Adrenal gland (tissue), 12 donors: Measurements from ENCODE around the gene FERMT3. TPM values are rescaled to one million over a fixed set of nuclear protein-coding genes. Genes with fewer than 3 reads are reported as not detected.

Experiments
- DNase-seq, 7 donors: peaks; one replicate each; pipeline ENCODE4 v3.0.0-alpha.2; 2019 to 2020
- H3K27ac ChIP-seq, 5 donors: fragments of 200-600 bp; sonication (generic) in 4 of 5; 1 replicate in 3 of 5; 2 replicates in 2 of 5; pipeline versions ENCODE4 v1.5.1 to v1.8.0; 2016 to 2020; ENCODE audit warnings: mild to moderate bottlenecking in 1 of 5
- H3K27me3 ChIP-seq: fragments of 200-600 bp; 2 replicates; pipeline ENCODE4 v1.8.0; 2021
- H3K36me3 ChIP-seq, 2 donors: fragments of 200-600 bp; replicated peaks in 1 of 2; 1 replicate in 1 of 2; 2 replicates in 1 of 2; pipeline versions ENCODE4 v1.5.1 to v1.8.0; 2018 to 2022
- H3K4me1 ChIP-seq, 2 donors: fragments of 200-600 bp; replicated peaks in 1 of 2; 1 replicate in 1 of 2; 2 replicates in 1 of 2; pipeline versions ENCODE4 v1.5.1 to v1.8.0; 2018 to 2021
- H3K4me3 ChIP-seq, 4 donors: fragments of 200-600 bp; sonication (generic) in 3 of 4; one replicate each; pipeline ENCODE4 v1.5.1; 2016 to 2018
- H3K9me3 ChIP-seq, 3 donors: fragments of 200-600 bp; sonication (generic) in 1 of 3; replicated peaks in 1 of 3; 1 replicate in 2 of 3; 2 replicates in 1 of 3; pipeline versions ENCODE4 v1.5.1 to v1.8.0; 2016 to 2021
- POLR2A ChIP-seq, 2 donors: fragments of 450-650 bp; IDR thresholded peaks; one replicate each; pipeline ENCODE4 v1.6.1; 2017; ENCODE audit warnings: antibody characterized with exemption in 2 of 2, mild to moderate bottlenecking in 2 of 2, moderate library complexity in 1 of 2
- WGBS, 4 donors: extraction: QIAGEN DNeasy Blood & Tissue Kit in 2 of 4; methylation state at CpG; one replicate each; pipeline versions ENCODE4 v1.1.5 to v1.1.7; 2013 to 2017; 5-methylcytosine and 5-hydroxymethylcytosine counted together
- intact Hi-C, 2 donors: fragments of 100-400 bp; cut with DNase I; formaldehyde crosslinking; loops; one replicate each; pipeline versions ENCODE4 v1.14.1 to v1.15.0; 2022 to 2023
- polyA plus RNA-seq, 3 donors: library from polyadenylated mRNA; stranded (reverse); fragments of 200-250 nt in 2 of 3; fragments of 350-450 nt in 1 of 3; fragmentation: Illumina TruSeq in 1 of 3; extraction: RNeasy Lipid Tissue Mini Kit (QIAGEN cat#74804) in 1 of 3; gene quantifications; one replicate each; pipeline ENCODE4 v1.2.3, GENCODE V29; 2013 to 2014
- total RNA-seq, 9 donors: library from RNA; depleted of rRNA in 4 of 9; stranded (reverse); fragments of >200 nt in 4 of 9; fragments of 120-200 nt in 1 of 9; fragmentation: NEBNext Ultra II Directional in 1 of 9; extraction: Animal tissue kit (Norgen Biotek cat#: 25700) in 1 of 9; gene quantifications; one replicate each; pipeline versions ENCODE4 v1.1.0 to v1.2.4, GENCODE V29; 2013 to 2023
- TF ChIP-seq, protein P1 (sequence below), 6 experiments: fragments of 450-650 bp in 4 of 6; fragments of 200-600 bp in 2 of 6; sonication (generic) in 1 of 6; IDR thresholded peaks; 1 replicate in 5 of 6; 2 replicates in 1 of 6; pipeline versions ENCODE4 v1.5.1 to v1.8.0; 2016 to 2021; ENCODE audit warnings: antibody characterized with exemption in 6 of 6, mild to moderate bottlenecking in 2 of 6, moderate library complexity in 1 of 6
- donor health status: healthy with polysubstance abuse.
- donor health status: Bipolar disorder and iron deficiency.
- donor health status: DM: yes; HTN: yes; CAD: no.
- donor health status: DM: no; HTN: no; CAD: no.
- donor health status: DM: no; HTN: no; CAD: no.
- donor health status: DM: yes; HTN: yes; CAD: no.

The FERMT3 gene
- total and polyA plus RNA-seq, 12 donors, result 3.2 to 77.0 (median 33.7) TPM

DNA sequence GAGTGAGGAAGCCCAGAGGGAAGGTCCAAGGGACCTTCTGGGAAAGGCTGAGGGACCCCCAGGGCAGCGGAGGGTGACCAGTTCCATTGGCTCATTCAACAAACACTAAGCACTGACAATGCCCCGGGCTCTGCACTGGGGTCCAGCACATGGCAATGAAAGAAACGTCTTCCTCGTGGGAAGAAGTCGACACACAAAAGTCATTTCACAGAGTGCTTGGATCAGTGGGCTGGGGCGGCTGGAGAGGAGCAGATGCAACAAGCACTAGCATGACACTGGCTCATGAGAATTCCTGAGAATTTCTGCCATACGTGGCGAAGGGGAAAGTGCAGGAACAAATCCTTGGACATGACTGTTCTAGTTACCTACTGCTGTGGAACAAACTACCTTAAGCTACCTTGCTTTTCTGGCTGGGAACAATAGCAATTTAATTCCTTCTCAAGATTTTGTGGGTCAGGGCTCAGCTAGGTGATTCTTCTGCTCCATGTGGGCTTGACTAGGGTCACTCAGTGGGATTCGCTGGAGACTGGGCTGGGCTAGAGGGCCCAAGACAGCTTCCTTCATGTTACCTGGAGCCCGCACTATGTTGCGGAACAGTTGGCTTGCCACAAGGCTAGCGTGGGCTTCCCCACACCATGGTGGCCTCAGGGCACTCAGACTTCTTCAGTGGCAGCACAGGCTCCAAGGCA lies 27.4 kb upstream of the FERMT3 start:
- no peak overlapping the region for H3K27ac ChIP-seq
- H3K4me3 ChIP-seq, result no peak overlapping the region
- TF ChIP-seq POLR2A (IDR thresholded peaks at IDR 0.05), result no peak
- TF ChIP-seq, protein P1, sequence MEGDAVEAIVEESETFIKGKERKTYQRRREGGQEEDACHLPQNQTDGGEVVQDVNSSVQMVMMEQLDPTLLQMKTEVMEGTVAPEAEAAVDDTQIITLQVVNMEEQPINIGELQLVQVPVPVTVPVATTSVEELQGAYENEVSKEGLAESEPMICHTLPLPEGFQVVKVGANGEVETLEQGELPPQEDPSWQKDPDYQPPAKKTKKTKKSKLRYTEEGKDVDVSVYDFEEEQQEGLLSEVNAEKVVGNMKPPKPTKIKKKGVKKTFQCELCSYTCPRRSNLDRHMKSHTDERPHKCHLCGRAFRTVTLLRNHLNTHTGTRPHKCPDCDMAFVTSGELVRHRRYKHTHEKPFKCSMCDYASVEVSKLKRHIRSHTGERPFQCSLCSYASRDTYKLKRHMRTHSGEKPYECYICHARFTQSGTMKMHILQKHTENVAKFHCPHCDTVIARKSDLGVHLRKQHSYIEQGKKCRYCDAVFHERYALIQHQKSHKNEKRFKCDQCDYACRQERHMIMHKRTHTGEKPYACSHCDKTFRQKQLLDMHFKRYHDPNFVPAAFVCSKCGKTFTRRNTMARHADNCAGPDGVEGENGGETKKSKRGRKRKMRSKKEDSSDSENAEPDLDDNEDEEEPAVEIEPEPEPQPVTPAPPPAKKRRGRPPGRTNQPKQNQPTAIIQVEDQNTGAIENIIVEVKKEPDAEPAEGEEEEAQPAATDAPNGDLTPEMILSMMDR (IDR thresholded peaks at IDR 0.05), result no peak
- peaks cover 22 to 33% of the 10 kb centered on the region in 2 donors for H3K4me1 ChIP-seq
- no peak for DNase-seq
- H3K36me3 ChIP-seq, result no peaks in the 10 kb centered on the region
- WGBS, 4 donors, result 87 to 96% (median 94%) methylated on average over 8 to 12 of the region's 12 CpGs
- intact Hi-C loops, result no loop called here
- H3K27me3 ChIP-seq, result no peaks in the 10 kb centered on the region
- no peaks in the 10 kb centered on the region for H3K9me3 ChIP-seq

DNA sequence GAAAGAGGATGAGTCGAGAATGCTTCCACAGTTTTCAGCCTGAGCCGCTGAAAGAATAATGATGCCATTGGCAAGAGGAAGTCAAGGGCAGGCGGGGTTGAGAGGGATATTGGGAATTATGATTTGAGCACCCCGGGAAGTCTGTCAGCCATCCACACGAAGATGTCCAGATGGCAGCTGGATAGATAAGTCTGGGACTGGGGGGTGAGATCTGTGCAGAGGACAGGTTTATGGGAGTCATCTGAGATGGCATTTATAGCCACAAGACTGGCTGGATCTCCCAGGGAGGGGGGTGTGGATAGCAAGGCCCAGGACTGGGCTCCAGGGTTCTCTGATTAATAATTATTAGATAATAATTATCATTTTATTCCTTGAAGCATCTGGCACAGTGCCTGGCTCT lies 25.6 kb upstream of the FERMT3 start:
- Histone ChIP-seq H3K27ac (peak overlapping the region in 4 of 5 donors; percentile 21 to 90 (median 76)), H3K36me3 (no peaks in the 10 kb centered on the region), H3K4me1 (peaks cover 28 to 44% of the 10 kb centered on the region in 2 donors), H3K27me3 (no peaks in the 10 kb centered on the region), H3K9me3 (no peaks in the 10 kb centered on the region), H3K4me3 (peak overlapping the region in 1 of 4 donors; percentile 6)
- no peak for TF ChIP-seq POLR2A (IDR thresholded peaks at IDR 0.05)
- TF ChIP-seq, protein P1 (IDR thresholded peaks at IDR 0.05), result no peak
- intact Hi-C loops, result no loop called here
- 45 to 54% (median 52%) methylated on average over 5 of the region's 5 CpGs for WGBS, 4 donors
- peak in 3 of 7 donors; percentile 38 to 41 (median 39) for DNase-seq

DNA sequence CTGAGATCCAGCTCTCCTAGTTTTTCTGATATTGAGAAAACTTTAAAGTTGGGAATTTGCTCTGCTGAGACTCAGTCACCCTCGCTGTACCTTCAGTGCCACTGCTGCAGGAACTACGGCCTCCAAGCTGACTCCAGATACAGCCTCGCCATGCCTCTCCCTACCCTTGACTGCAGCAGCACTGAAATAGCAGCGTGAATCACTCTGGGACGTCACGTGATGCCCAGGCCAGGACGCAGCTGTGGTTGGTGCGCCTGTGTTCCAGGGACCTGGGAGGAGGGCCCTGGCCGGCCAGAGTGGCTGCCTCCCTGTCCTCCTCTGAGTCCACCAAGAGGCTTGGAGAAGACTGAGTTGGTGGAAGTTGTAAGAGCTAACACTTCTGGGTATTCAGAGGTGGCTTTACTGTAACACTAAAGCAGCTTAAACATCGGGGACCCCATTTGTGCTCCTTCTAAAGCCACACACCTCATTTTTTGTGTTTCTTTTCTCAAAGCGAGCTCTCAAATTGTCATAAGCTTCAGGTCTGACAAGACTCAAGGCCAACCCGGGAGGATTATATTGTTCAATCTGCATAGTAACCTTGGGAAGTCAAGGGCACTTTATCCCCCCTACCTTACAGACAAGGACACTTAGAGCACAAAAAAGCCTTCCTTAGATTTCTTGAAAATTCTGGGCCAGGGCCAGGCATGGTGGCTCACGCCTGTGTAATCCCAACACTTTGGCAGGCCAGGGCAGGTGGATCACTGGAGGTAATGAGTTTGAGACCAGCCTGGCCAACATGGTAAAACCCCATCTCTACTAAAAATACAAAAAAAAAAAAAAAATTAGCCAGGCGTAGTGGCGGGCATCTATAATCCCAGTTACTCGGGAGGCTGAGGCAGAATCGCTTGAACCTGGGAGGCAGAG lies 24.8 kb upstream of the FERMT3 start:
- TF ChIP-seq POLR2A (IDR thresholded peaks at IDR 0.05), result peak; percentile 79 to 98
- TF ChIP-seq, protein P1 (IDR thresholded peaks at IDR 0.05), result no peak
- Histone ChIP-seq H3K36me3 (no peaks in the 10 kb centered on the region), H3K4me3 (peak overlapping the region in 1 of 4 donors; percentile 6), H3K9me3 (no peaks in the 10 kb centered on the region), H3K4me1 (peaks cover 28 to 44% of the 10 kb centered on the region in 2 donors), H3K27me3 (no peaks in the 10 kb centered on the region), H3K27ac (peak overlapping the region; percentile 21 to 90 (median 66))
- 25 to 49% (median 35%) methylated on average over 11 to 17 of the region's 17 CpGs for WGBS, 4 donors
- DNase-seq, result peak; percentile 93 to 99 (median 97)
- intact Hi-C loops, result no loop called here

DNA sequence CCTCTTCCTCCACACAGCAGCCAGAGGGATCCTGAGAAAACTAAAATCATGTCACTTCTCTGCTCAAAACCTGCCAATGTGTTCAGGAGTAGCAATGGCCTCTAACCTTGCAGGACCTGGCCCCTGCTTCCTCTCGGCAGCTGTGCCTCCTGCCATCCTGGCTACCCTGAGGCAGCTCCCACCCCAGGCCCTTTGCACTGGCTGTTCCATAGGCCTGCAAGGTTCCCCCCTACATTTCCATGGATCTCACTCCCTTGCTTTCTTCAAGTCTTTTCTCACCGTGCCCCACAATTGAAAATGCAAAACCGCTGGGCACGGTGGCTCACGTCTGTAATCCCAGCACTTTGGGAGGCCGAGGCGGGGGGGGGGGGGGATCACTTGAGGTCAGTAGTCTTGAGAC lies 22.6 kb upstream of the FERMT3 start:
- Histone ChIP-seq H3K27me3 (no peaks in the 10 kb centered on the region), H3K4me3 (no peak overlapping the region), H3K27ac (peak overlapping the region in 3 of 5 donors; percentile 16 to 90 (median 53)), H3K36me3 (peaks cover 0 to 6% of the 10 kb centered on the region in 2 donors), H3K4me1 (peaks cover 28 to 45% of the 10 kb centered on the region in 2 donors), H3K9me3 (no peaks in the 10 kb centered on the region)
- intact Hi-C loops, result no loop called here
- TF ChIP-seq POLR2A (IDR thresholded peaks at IDR 0.05), result no peak
- TF ChIP-seq, protein P1 (IDR thresholded peaks at IDR 0.05), result no peak
- 71 to 86% (median 82%) methylated on average over 6 to 7 of the region's 7 CpGs for WGBS, 4 donors
- DNase-seq, result peak in 1 of 7 donors; percentile 22
